M059J (cell line): Measurements from ENCODE around the gene CPNE2. TPM values are rescaled to one million over a fixed set of nuclear protein-coding genes. Genes with fewer than 3 reads are reported as not detected.
"Not testable (repeated sequence)": the region's sequence is repeated elsewhere in the genome, so short reads cannot be mapped to it uniquely, and the experiment has no call there.

Experiments used
- DNase-seq: peaks from one replicate; pipeline ENCODE4 v3.0.0-alpha.2; 2012; ENCODE audit warnings: low read depth
- total RNA-seq: library from RNA; depleted of rRNA; stranded (reverse); fragments of >200 nt; shearing (Covaris generic); gene quantifications from 2 replicates; pipeline ENCODE4 v1.2.3, GENCODE V29; 2014

CPNE2 gene
- total RNA-seq, 1 experiment from 2014 or later, result 27.5 TPM

DNA sequence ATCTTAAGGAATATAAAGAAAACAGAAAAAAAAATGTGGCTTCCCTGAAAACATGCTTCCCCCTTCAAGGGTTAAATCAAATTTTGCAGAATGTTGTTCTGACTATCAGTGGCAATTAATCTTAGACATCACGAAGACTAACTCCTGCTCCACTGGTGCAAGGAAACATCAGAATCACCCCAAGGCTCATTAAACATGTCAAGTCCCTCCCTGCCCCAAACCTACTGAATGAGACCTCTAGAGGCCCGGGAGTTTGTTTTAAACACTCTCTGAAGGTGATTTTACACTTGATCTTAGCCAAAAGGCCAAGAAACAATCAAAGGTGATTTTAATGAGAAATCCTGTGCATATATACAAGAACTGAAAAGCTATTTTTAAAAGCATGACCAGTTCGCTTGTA, 75.2 kb downstream of the CPNE2 start:
- DNase-seq, result no peak

- DNase-seq, result peak; percentile 57
These were observed 75.6 kb downstream of the CPNE2 start for GRCh38 chr16:57167953-57168352.

- no peak for DNase-seq
These were observed 76.9 kb downstream of the CPNE2 start for GRCh38 chr16:57169327-57169726.

- no peak for DNase-seq
These were observed 80.4 kb downstream of the CPNE2 start for GRCh38 chr16:57172721-57173290.

- no peak for DNase-seq
These were observed 83.5 kb downstream of the CPNE2 start for GRCh38 chr16:57175896-57176295.

DNA sequence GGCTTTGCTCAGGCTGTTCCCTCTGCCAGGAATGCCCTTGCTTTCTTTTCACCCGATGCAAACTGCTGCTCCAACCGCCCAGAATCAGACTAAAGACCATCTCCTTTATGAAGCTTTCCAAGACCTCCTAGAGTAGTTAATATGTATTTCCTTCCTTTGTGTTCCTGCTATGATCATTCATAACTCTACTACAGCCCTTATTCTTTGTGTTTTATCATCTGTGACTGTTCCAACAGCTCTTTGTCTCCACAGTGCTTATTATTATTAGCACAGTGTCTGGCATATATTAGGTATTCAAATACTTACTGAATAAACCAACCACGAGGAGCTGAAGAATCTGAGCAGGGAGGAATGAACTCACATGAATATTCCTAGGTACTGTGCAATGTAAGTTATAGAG, 85.8 kb downstream of the CPNE2 start:
- DNase-seq, result no peak

GRCh38 chr16:57178793-57179212, 86.4 kb downstream of the CPNE2 start:
- DNase-seq, result no peak

GRCh38 chr16:57179215-57179828, 86.9 kb downstream of the CPNE2 start:
- no peak for DNase-seq

- no peak for DNase-seq
These were observed 91.7 kb downstream of the CPNE2 start for GRCh38 chr16:57184113-57184512.

GRCh38 chr16:57184887-57185445, 92.6 kb downstream of the CPNE2 start:
- DNase-seq, result no peak

- DNase-seq, result peak; percentile 80
These were observed 93.1 kb downstream of the CPNE2 start for GRCh38 chr16:57185446-57185944.

GRCh38 chr16:57185945-57186871, 93.8 kb downstream of the CPNE2 start, which contains the start of the genes PSME3IP1 and RSPRY1:
PSME3IP1 (minus strand) TSS chr16:57186039; CDS start chr16:57173854, 12,185 bp downstream.
RSPRY1 (plus strand) TSS chr16:57186329; CDS start chr16:57204659, 18,330 bp downstream.
- peak; percentile 99 for DNase-seq

DNA sequence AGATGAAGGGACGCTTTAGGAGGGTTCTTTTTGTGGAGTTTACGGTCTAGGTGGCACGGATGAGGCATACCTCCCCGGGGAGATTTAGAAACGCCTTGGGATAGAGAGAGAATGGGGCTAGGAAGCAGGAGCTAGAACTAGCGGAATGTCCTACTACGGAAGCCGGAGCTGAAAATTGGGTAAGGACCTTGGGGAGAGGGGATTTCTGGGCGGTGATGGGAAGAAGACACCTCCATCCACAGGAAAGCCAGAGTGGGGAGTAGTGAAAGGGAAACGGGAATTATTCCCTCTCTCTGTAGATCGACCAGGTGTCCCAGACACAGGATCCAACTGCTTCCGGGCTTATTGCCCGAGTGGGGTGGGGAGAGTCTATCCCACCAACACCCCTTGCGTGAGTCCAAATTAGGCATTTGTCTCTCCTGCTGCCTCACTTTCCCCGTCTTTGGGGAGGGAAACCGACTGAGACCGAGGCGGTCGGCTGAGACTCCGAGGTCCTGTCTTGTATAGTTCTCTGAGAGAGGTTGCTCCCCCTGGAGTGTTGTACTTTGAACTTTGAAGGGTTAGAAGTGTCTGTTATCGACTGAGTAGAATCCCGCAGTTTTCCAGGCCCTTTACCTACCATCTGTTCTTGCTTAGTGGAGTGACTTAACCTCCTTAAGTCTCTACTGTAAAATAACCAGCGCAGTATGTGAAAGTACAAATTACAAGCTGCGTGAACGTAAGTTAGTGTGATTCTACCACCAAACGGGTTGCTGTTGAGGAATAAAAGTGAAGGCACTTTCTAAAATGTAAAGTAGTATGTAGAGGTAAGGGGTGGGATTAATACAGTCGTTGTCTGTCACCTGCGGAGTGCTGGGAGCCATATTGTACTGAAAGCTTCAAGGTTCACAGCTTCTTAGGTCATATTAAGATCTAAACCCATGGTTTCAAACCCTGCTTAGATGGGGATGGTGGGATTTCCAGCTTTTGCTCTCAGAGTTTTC, 94.8 kb downstream of the CPNE2 start:
- peak; percentile 54 for DNase-seq

- not testable (repeated sequence) for DNase-seq
These were observed 95.7 kb downstream of the CPNE2 start for GRCh38 chr16:57187902-57188710.

DNA sequence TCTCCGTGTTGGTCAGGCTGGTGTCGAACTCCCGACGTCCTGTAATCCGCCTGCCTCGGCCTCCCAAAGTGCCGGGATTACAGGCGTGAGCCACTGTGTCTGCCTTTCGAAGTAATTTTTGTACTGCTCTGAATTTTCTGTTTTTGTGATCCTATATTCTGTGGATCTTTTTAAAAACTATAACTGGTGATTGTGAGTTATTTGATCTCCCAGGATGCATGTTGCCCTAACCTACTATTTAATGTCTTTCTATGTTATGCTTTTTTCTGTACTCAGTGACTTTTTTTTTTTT, 96.3 kb downstream of the CPNE2 start:
- no peak for DNase-seq

DNA sequence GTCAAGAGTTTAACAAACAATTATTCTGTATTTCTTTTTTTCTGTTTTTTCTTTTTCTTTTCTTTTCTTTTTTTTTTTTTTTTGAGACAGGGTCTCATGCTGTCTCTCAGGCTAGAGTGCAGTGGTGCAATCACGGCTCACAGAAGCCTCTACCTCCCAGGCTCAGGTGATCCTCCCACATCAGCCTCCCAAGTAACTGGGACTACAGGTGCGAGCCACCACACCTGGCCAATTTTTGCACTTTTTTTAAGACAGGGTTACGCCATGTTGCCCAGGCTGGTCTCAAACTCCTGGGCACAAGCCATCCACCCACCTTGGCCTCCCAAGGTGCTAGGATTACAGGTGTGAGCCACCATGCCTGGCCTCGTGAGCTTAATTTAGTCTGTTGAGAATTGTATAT, 97.1 kb downstream of the CPNE2 start:
- DNase-seq, result not testable (repeated sequence)

- no peak for DNase-seq
These were observed 97.8 kb downstream of the CPNE2 start for GRCh38 chr16:57190136-57190535.

DNA sequence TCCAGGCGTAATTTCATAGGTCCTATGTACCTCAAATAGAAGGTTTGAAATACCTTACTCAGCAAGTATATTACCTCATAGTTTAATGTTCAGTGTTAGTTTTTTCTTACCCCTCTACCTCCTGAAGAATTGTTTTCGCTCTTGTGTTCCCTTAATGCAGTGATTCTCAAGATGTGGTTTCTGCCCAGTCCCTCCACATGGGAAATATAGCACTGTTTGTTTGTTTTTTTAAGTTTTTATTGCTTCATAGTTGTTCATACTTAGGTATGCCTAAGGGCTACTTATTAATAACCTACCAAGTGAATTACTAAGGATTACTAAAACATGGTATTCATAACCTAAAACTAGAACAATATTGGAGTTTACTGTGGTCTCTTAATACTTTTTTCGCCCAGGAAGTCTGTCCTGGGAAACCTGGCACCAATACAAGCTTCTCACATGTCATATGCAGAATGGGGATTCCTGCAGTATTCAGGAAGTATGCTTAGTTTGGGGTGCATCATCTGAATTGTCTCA, 98.7 kb downstream of the CPNE2 start:
- DNase-seq, result peak; percentile 67

GRCh38 chr16:57192146-57192545, 99.8 kb downstream of the CPNE2 start:
- DNase-seq, result peak; percentile 31
